HL-60 (cell line): Measurements from ENCODE around the gene SENP5.

Experiments used
- DNase-seq, 2 experiments: peaks; one replicate each; pipeline ENCODE4 v3.0.0-alpha.2; 2010 to 2020; ENCODE audit warnings: low read depth in 1 of 2, low spot score in 1 of 2
- H3K27ac ChIP-seq: fragments of 250-450 bp; sonication (Bioruptor Pico); replicated peaks from 2 replicates; pipeline ENCODE4 v1.5.1; 2020; ENCODE audit warnings: mild to moderate bottlenecking, moderate library complexity
- H3K27me3 ChIP-seq: fragments of 250-450 bp; sonication (Bioruptor Pico); 2 replicates; pipeline ENCODE4 v1.5.1; 2021; ENCODE audit warnings: mild to moderate bottlenecking, moderate library complexity; ENCODE audit not compliant: insufficient read depth, poor library complexity, severe bottlenecking
- H3K4me3 ChIP-seq: replicated peaks from 2 replicates; pipeline ENCODE4 v1.5.1; 2011; ENCODE audit warnings: mild to moderate bottlenecking, control low read depth, low read length; ENCODE audit not compliant: insufficient read depth
- CTCF ChIP-seq: IDR thresholded peaks from one replicate; pipeline ENCODE4 v1.5.1; 2011; ENCODE audit warnings: low read length, control low read depth, inconsistent platforms; ENCODE audit not compliant: insufficient read depth
- GABPA ChIP-seq: IDR thresholded peaks from 2 replicates; pipeline ENCODE4 v1.6.1; 2012; ENCODE audit warnings: low read depth
- POLR2AphosphoS5 ChIP-seq: IDR thresholded peaks from 2 replicates; pipeline ENCODE4 v1.6.1; 2012; ENCODE audit warnings: low read depth
- REST ChIP-seq: IDR thresholded peaks from 2 replicates; pipeline ENCODE4 v1.6.1; 2012; ENCODE audit warnings: low read depth; ENCODE audit not compliant: insufficient replicate concordance
- SPI1 ChIP-seq: IDR thresholded peaks from 2 replicates; pipeline ENCODE4 v1.6.1; 2012; ENCODE audit warnings: low read depth, mild to moderate bottlenecking, borderline replicate concordance

SENP5 gene

GRCh38 chr3:196983186-196983585 is 115.5 kb downstream of the SENP5 start:
- TF ChIP-seq REST (no peak), GABPA (no peak), SPI1 (no peak), POLR2AphosphoS5 (no peak), CTCF (no peak)
- DNase-seq: no peak
- no peaks in the 10 kb centered on the region for H3K27me3 ChIP-seq
- no peak overlapping the region for H3K4me3 ChIP-seq
- no peak overlapping the region for H3K27ac ChIP-seq
